Activated T-cell treated with anti-CD3 and anti-CD28 coated beads, Interleukin-2, amount 50 U/mL, for 4 hours (primary cell): ENCODE results near the gene OTP. TPM values are rescaled to one million over a fixed set of nuclear protein-coding genes. Genes with fewer than 3 reads are reported as not detected.

Experiments used
- ATAC-seq, 2 donors: fragments of 200-7000 bp; cut with Tn5 transposase; one replicate each; pipeline ENCODE4 v1.10.0; 2021
- DNase-seq: peaks from one replicate; pipeline ENCODE4 v3.0.0-alpha.2; 2020
- H3K27me3 Mint-ChIP-seq: one replicate; pipeline ENCODE4 v1.8.0; 2021; ENCODE audit warnings: low read depth, mixed read lengths
- H3K36me3 Mint-ChIP-seq: one replicate; pipeline ENCODE4 v1.8.0; 2022; ENCODE audit warnings: mixed read lengths; ENCODE audit not compliant: insufficient read depth
- H3K4me1 Mint-ChIP-seq: one replicate; pipeline ENCODE4 v1.8.0; 2021; ENCODE audit warnings: low read depth, mixed read lengths
- H3K4me3 Mint-ChIP-seq: one replicate; pipeline ENCODE4 v1.8.0; 2021; ENCODE audit warnings: mild to moderate bottlenecking, moderate library complexity, mixed read lengths
- H3K9me3 Mint-ChIP-seq: one replicate; pipeline ENCODE4 v1.8.0; 2021; ENCODE audit warnings: mixed read lengths
- total RNA-seq, 3 donors: library from RNA; stranded (reverse); gene quantifications; one replicate each; pipeline ENCODE4 v1.2.1, GENCODE V29; 2021

OTP gene
- total RNA-seq, 3 donors from 2014 or later = not detected

GRCh38 chr5:77643654-77644370, 5.3 kb upstream of the OTP start:
- H3K36me3 Mint-ChIP-seq = no peaks in the 10 kb centered on the region
- no peak overlapping the region for H3K4me3 Mint-ChIP-seq
- H3K27me3 Mint-ChIP-seq = peaks cover 83% of the 10 kb centered on the region
- ATAC-seq = no peak
- DNase-seq = no peak
- peaks cover 20% of the 10 kb centered on the region for H3K4me1 Mint-ChIP-seq
- H3K9me3 Mint-ChIP-seq = peaks cover 4% of the 10 kb centered on the region

DNA sequence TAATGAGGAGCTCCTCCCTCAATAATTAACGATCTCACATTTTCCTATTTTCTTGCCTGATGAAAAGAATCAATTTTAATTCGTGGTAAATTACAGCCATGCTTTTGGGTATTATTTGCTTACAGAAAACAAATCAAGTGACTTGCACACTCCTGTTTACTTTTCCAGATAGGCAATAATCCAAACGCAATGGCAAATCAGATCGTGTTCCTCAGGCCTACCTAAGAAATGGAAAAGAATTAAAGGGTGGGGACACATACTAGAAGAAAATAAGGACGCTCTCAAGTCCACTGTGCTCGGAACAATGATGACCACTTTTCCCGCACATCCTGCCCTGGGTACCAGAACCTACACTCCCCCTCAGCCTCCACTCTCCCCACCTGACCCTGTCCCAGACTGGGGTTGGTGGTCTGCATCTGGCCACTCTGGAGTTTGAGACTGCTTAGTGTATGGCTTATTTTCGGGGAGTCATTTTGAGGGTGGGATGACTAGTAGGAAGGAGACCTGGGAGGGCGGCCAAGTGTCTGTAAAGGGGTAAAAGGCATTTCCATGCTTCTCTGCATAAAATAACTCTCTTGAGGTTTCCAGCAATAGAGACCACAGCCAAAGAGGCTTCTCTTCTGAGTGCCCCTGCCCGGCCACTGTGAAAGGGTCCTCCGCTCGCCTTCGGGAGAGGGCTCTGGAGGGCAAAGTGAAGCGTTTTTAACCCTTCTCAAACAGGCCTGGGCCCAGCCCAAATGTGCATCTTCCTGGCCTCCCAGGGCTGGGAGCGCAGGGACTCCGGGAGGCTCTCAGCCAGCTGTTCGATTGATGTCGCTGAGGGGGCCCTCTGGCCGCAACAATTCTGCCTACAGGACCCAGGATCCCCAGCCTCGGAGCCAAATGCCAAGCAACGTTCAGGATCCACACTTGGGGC, 4.5 kb upstream of the OTP start:
- H3K4me1 Mint-ChIP-seq = peaks cover 20% of the 10 kb centered on the region
- no peak for DNase-seq

GRCh38 chr5:77641963-77642737, 3.6 kb upstream of the OTP start:
- DNase-seq (no peak), ATAC-seq (no peak)
- no peak overlapping the region for H3K4me3 Mint-ChIP-seq
- peaks cover 12% of the 10 kb centered on the region for H3K9me3 Mint-ChIP-seq
- peaks cover 24% of the 10 kb centered on the region for H3K4me1 Mint-ChIP-seq
- peaks cover 83% of the 10 kb centered on the region for H3K27me3 Mint-ChIP-seq
- H3K36me3 Mint-ChIP-seq = no peaks in the 10 kb centered on the region

More for the DNA sequence above, 4.5 kb upstream of the OTP start:
- Mint-ChIP-seq H3K36me3 (no peaks in the 10 kb centered on the region), H3K27me3 (peaks cover 80% of the 10 kb centered on the region), H3K4me3 (no peak overlapping the region), H3K9me3 (peaks cover 4% of the 10 kb centered on the region)
- ATAC-seq = no peak

DNA sequence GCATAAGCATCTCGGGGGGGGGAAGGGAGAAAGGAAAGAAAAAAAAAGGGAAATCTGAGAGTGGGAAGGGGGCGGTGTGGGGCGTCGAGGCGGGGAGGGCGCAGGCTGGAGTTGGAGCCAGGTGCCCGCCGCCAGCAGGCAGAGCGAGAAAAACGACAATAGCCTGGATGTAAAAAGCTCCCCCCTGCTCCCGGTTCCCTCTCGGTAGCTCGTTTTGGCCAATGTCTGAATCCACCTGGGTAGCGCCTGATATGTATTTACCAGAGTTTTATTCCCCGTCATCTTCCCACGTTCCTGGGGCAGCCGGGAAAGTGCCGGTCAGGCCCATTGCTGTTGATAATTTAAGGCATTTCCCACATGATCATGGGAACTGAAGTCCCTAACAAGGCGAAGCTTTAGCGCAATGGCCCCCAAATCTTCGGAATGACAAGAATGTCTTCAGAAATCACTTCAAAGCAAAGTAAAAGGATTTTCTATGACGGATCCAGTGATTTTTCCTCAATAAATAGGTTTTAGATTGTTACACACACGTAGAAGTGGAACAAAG, 3.0 kb upstream of the OTP start:
- ATAC-seq (no peak), DNase-seq (no peak)
- H3K9me3 Mint-ChIP-seq = peaks cover 12% of the 10 kb centered on the region
- H3K36me3 Mint-ChIP-seq = no peaks in the 10 kb centered on the region
- H3K4me1 Mint-ChIP-seq = peaks cover 24% of the 10 kb centered on the region
- H3K27me3 Mint-ChIP-seq = peaks cover 80% of the 10 kb centered on the region
- H3K4me3 Mint-ChIP-seq = no peak overlapping the region

GRCh38 chr5:77640589-77641396, 2.3 kb upstream of the OTP start:
- no peak for DNase-seq
- peaks cover 12% of the 10 kb centered on the region for H3K9me3 Mint-ChIP-seq

DNA sequence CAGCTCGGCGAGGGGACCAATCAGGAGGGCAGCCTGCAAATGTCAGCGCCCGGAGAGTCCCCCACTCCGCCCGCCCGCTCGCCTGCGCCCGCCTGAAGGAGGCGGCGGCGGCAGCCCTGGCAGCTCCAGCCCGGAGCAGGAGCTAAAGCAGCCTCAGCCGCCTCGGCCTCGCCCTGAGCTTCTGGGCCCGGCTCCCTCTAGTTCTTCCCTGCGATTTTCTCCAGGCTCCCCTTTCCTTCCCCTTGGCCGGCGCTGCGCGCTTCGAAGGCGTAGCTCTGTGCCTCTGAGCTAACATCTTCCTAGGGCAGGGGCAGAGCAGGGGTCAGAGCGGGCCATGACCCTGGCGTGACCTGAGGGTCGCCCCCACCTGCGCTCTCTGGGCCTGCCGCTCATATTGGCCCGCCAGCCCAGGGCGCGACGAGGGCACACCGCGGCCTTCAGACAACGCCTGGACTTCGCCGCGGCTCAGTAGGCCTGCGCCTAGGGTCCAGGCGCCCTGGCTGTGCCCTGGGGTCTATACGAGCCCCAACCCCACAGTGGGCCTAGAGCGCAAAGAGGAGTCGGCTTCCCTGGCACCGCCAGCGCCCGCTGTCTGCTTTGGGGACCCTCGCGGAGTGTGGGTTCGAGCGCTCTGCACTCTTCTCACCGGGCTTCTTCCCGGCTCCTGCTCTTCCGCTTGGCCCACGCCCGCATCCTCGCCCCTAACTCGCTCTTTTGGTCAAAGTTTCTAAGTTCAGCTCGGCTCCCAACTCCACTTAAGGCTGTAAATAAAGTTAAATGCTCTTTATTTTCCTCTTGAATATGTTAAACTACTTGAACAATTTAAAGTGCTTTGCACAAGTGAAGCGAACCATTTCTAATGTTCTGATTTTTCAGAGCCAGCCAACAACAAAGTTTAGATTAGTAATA, 504 bp upstream of the OTP start:
- ATAC-seq = peak in 1 of 2 donors; percentile 58
- peaks cover 76% of the 10 kb centered on the region for H3K27me3 Mint-ChIP-seq
- no peak overlapping the region for H3K4me3 Mint-ChIP-seq
- peaks cover 12% of the 10 kb centered on the region for H3K9me3 Mint-ChIP-seq
- H3K36me3 Mint-ChIP-seq = no peaks in the 10 kb centered on the region
- DNase-seq = no peak
- peaks cover 17% of the 10 kb centered on the region for H3K4me1 Mint-ChIP-seq

More at GRCh38 chr5:77640589-77641396, 2.3 kb upstream of the OTP start:
- no peak overlapping the region for H3K4me3 Mint-ChIP-seq
- no peak for ATAC-seq
- H3K36me3 Mint-ChIP-seq = no peaks in the 10 kb centered on the region
- H3K4me1 Mint-ChIP-seq = peaks cover 22% of the 10 kb centered on the region
- peaks cover 81% of the 10 kb centered on the region for H3K27me3 Mint-ChIP-seq

DNA sequence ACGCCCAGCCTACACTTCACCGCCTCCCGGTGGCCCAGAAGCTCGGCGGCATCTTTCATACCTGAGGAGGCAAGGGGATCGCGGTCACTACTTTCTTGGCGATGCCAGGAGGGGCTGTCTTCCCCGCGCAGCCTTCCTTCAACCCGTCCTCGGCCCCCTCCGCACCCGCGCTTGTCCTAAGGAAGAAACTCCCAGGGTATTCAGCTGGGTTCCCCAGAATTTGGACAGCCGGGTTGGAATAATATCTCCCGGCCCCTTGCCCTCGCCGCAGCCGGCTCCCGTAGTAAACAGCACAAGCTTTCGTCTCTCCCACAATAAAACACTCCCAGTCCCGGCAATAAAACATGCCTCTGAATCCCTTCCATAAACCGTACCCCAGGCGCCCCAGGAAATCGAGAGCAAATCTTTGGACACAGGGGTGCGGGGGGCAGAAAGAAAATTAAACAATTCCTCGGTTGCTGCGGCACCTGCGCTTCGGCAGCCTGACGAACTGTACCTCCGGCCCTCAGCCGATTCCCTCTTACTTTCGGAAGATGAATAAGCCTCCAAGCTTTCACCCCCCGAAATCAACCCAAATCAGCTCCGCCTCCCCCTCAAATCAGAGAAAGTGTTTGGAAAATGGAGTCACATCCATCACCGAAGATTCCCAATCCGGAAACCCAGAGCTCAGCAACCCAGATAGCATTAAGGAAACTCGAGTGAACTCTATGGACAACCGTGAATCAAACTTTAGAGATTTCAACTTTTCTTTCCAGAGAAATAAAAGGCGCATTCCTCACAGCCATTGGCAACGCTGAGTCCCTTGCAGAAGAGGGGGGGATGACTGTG, 1.1 kb downstream of the OTP start:
- peak overlapping the region; percentile 42 for H3K4me3 Mint-ChIP-seq
- H3K4me1 Mint-ChIP-seq = peaks cover 15% of the 10 kb centered on the region
- ATAC-seq = no peak
- H3K9me3 Mint-ChIP-seq = peaks cover 21% of the 10 kb centered on the region
- no peaks in the 10 kb centered on the region for H3K36me3 Mint-ChIP-seq
- DNase-seq = no peak
- H3K27me3 Mint-ChIP-seq = peaks cover 76% of the 10 kb centered on the region

DNA sequence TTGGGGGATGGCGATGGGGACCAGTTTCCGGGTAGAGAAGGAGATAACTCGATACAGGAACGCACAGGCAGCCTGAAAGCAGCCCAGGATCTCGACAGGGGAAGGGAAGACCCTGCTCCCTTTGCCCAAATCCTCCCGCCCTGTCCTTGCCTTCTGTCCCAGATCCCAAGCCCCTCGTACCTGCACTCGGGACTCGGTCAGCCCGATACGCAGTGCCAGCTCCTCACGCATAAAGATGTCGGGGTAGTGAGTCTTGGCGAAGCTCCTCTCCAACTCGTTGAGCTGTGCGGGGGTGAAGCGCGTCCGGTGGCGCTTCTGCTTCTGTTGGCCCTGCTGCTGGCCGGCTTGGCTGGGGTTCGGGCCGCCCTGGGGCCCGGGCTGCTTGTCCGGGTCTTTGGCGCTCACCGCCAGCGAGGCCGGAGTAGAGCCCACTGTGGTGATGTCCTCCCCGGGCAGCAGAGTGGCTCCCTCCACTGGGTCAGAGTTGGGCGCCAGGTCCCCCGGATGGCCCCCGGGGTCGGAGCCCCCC, 1.8 kb downstream of the OTP start:
- ATAC-seq (no peak), DNase-seq (no peak)
- no peak overlapping the region for H3K4me3 Mint-ChIP-seq
- H3K9me3 Mint-ChIP-seq = peaks cover 21% of the 10 kb centered on the region
- no peaks in the 10 kb centered on the region for H3K36me3 Mint-ChIP-seq
- peaks cover 15% of the 10 kb centered on the region for H3K4me1 Mint-ChIP-seq
- H3K27me3 Mint-ChIP-seq = peaks cover 76% of the 10 kb centered on the region

DNA sequence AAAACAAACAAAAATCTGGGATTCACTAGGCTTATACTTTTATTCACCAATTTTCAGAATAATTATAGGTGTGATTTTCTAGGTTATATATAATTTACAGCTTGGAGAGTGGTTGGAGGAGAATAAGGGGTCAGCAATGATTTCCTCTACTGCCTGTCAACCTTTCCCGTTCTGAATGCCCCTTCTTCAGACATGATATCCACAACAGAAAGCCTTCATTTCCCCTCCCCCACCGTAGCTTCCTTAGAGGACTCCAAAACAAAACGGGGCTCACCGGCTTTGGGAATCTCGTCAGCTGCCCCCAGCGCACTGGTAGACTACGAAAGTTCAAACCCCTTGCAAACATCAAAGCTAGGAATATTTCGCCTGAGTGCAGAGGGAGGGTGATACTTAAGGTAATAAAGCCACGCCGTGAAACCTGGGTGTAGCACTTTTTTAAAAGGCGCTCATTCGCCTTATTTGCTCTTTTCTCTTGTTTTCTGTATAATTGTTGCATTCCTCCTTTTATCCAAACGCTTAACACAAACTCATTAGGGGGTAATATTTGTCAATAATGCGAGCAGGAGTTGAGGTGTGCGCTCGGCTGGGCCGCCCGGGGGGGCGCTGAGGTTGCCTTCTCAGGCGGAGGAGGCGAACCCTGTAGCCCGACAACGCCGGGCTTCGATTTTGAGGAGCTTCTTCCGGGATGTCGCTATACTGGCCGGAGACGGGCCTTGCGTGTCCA, 2.4 kb downstream of the OTP start:
- H3K36me3 Mint-ChIP-seq = no peaks in the 10 kb centered on the region
- no peak for ATAC-seq
- peaks cover 76% of the 10 kb centered on the region for H3K27me3 Mint-ChIP-seq
- DNase-seq = no peak
- H3K4me1 Mint-ChIP-seq = peaks cover 18% of the 10 kb centered on the region
- H3K4me3 Mint-ChIP-seq = no peak overlapping the region
- peaks cover 19% of the 10 kb centered on the region for H3K9me3 Mint-ChIP-seq

- DNase-seq (no peak), ATAC-seq (no peak)
- H3K36me3 Mint-ChIP-seq = no peaks in the 10 kb centered on the region
- H3K27me3 Mint-ChIP-seq = peaks cover 73% of the 10 kb centered on the region
- no peak overlapping the region for H3K4me3 Mint-ChIP-seq
- peaks cover 21% of the 10 kb centered on the region for H3K4me1 Mint-ChIP-seq
- peaks cover 17% of the 10 kb centered on the region for H3K9me3 Mint-ChIP-seq
Observed at GRCh38 chr5:77635067-77635916, 3.2 kb downstream of the OTP start.

DNA sequence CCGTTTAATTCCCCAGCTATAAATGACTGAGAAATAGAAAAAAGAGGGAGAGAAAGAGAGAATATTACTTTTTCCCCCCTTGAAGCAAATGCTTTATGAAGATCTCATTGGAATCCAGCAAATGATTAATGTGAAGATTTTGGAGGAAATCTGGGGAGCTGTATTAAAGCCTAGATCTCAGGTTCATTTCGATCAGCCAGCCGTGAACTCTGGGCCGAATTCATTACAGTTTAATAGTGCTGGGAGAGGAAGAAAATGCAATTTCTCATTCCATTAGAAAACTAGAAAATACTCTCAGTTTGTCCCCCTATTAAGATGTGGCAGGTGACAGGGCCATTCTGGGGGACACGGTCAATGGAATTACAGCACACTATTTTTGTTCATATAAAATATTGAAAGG, 4.8 kb downstream of the OTP start:
- DNase-seq (no peak), ATAC-seq (no peak)
- Mint-ChIP-seq H3K36me3 (no peaks in the 10 kb centered on the region), H3K4me1 (peaks cover 26% of the 10 kb centered on the region), H3K27me3 (peaks cover 69% of the 10 kb centered on the region), H3K4me3 (no peak overlapping the region), H3K9me3 (peaks cover 17% of the 10 kb centered on the region)
